Stimulated activated CD8-positive, alpha-beta memory T cell treated with anti-CD3 and anti-CD28 coated beads, Interleukin-7, amount 100 ng/mL, for 48 hours (primary cell): ENCODE measurements around the gene ENTPD6.
"Not testable (repeated sequence)": the region's sequence is repeated elsewhere in the genome, so short reads cannot be mapped to it uniquely, and the experiment has no call there.

Experiments used
- DNase-seq, 2 donors: peaks; one replicate each; pipeline ENCODE4 v3.0.0-alpha.2; 2020; ENCODE audit warnings: low read depth in 1 of 2; ENCODE audit errors: extremely low read depth in 1 of 2

Gene ENTPD6

GRCh38 chr20:25240851-25241658 lies 45.5 kb downstream of the ENTPD6 start:
- DNase-seq: not testable (repeated sequence)

- not testable (repeated sequence) for DNase-seq
Measured at GRCh38 chr20:25241659-25241955, 46.1 kb downstream of the ENTPD6 start.

GRCh38 chr20:25242231-25242630 lies 46.7 kb downstream of the ENTPD6 start:
- DNase-seq: no peak

- no peak for DNase-seq
Measured at GRCh38 chr20:25243416-25243979, 48.0 kb downstream of the ENTPD6 start.

- no peak for DNase-seq
Measured at GRCh38 chr20:25244976-25245375, 49.5 kb downstream of the ENTPD6 start.

GRCh38 chr20:25245461-25245860 lies 49.9 kb downstream of the ENTPD6 start:
- no peak for DNase-seq

GRCh38 chr20:25246182-25246999 lies 50.9 kb downstream of the ENTPD6 start:
- no peak for DNase-seq

GRCh38 chr20:25247000-25247517 lies 51.5 kb downstream of the ENTPD6 start:
- no peak for DNase-seq

- DNase-seq: no peak
Measured at GRCh38 chr20:25247518-25247955, 52.0 kb downstream of the ENTPD6 start.

GRCh38 chr20:25247956-25248785 lies 52.7 kb downstream of the ENTPD6 start, which contains the start of gene PYGB:
TSS of gene PYGB (plus strand) at chr20:25248085. CDS start at chr20:25248179, 94 bp downstream.
- DNase-seq: peak; percentile 52 to 63

GRCh38 chr20:25248786-25249172 lies 53.3 kb downstream of the ENTPD6 start:
- DNase-seq: no peak

GRCh38 chr20:25249198-25249931 lies 53.9 kb downstream of the ENTPD6 start:
- DNase-seq: no peak

GRCh38 chr20:25250508-25250907 lies 55.0 kb downstream of the ENTPD6 start:
- no peak for DNase-seq

GRCh38 chr20:25251019-25251418 lies 55.5 kb downstream of the ENTPD6 start:
- DNase-seq: no peak

- DNase-seq: no peak
Measured at GRCh38 chr20:25251558-25251957, 56.0 kb downstream of the ENTPD6 start.

GRCh38 chr20:25252230-25252651 lies 56.7 kb downstream of the ENTPD6 start:
- no peak for DNase-seq

- DNase-seq: no peak
Measured at GRCh38 chr20:25252686-25253421, 57.3 kb downstream of the ENTPD6 start.

- DNase-seq: no peak
Measured at GRCh38 chr20:25253606-25254275, 58.2 kb downstream of the ENTPD6 start.

- no peak for DNase-seq
Measured at GRCh38 chr20:25254571-25254970, 59.1 kb downstream of the ENTPD6 start.
